Retinal pigment epithelial cell (primary cell): ENCODE data around the gene UPK1B.
"Not testable (repeated sequence)": the region's sequence is repeated elsewhere in the genome, so short reads cannot be mapped to it uniquely, and the experiment has no call there.

Experiments
- DNase-seq: peaks from one replicate; pipeline ENCODE4 v3.0.0-alpha.2; 2010; ENCODE audit warnings: low read depth
- H3K4me3 ChIP-seq: 2 replicates; pipeline ENCODE4 v1.5.1; 2011; ENCODE audit warnings: mild to moderate bottlenecking, low read length, control low read depth, moderate library complexity
- CTCF ChIP-seq: conservative IDR thresholded peaks from 2 replicates; pipeline ENCODE4 v1.5.1; 2011; ENCODE audit warnings: low read depth, low read length, control low read depth, inconsistent platforms

Gene UPK1B

GRCh38 chr3:119173325-119173724 is at the start of gene UPK1B:
UPK1B (plus strand) TSS chr3:119173598; CDS start chr3:119186742, 13,144 bp downstream.
- no peak within 1 kb of the TSS for H3K4me3 ChIP-seq
- TF ChIP-seq CTCF: no peak

GRCh38 chr3:119125342-119125741 is 48.1 kb upstream of the UPK1B start:
- no peak overlapping the region for H3K4me3 ChIP-seq
- no peak for DNase-seq
- TF ChIP-seq CTCF: no peak

More at GRCh38 chr3:119173325-119173724, at the start of gene UPK1B:
- no peak for DNase-seq

GRCh38 chr3:119125742-119126504 is 47.5 kb upstream of the UPK1B start:
- no peak overlapping the region for H3K4me3 ChIP-seq
- DNase-seq: no peak
- TF ChIP-seq CTCF: no peak

GRCh38 chr3:119130291-119130690 is 43.1 kb upstream of the UPK1B start:
- DNase-seq, H3K4me3 ChIP-seq: not testable (repeated sequence)

GRCh38 chr3:119132291-119132690 is 41.1 kb upstream of the UPK1B start:
- not testable (repeated sequence) for DNase-seq, H3K4me3 ChIP-seq

- not testable (repeated sequence) for DNase-seq
Measured at GRCh38 chr3:119139360-119139759, 34.0 kb upstream of the UPK1B start.

GRCh38 chr3:119140466-119140865 is 32.9 kb upstream of the UPK1B start:
- no peak for TF ChIP-seq CTCF
- no peak for DNase-seq
- no peak overlapping the region for H3K4me3 ChIP-seq

More at GRCh38 chr3:119139360-119139759, 34.0 kb upstream of the UPK1B start:
- H3K4me3 ChIP-seq: not testable (repeated sequence)

- no peak for DNase-seq
- H3K4me3 ChIP-seq: no peak overlapping the region
- no peak for TF ChIP-seq CTCF
Measured at GRCh38 chr3:119145128-119145499, 28.3 kb upstream of the UPK1B start.
